HepG2 (cell line): ENCODE measurements around the gene NEIL1. TPM values are rescaled to one million over a fixed set of nuclear protein-coding genes. Genes with fewer than 3 reads are reported as not detected.
"Not testable (repeated sequence)": the region's sequence is repeated elsewhere in the genome, so short reads cannot be mapped to it uniquely, and the experiment has no call there.

Experiments used
- ATAC-seq: fragments of 200-7000 bp; cut with Tn5 transposase; 3 replicates; pipeline ENCODE4 v1.9.1; 2020; ENCODE audit warnings: mild to moderate bottlenecking, moderate library complexity
- BruUV-seq: library from RNA; stranded (reverse); fragments of 400-500 nt; replicated peaks from 2 replicates; lab custom pipeline; 2021; lab: Mats Ljungman, UMichigan
- CTCF ChIA-PET: fragments of 300-600 bp; formaldehyde crosslinking; extraction: SDS; loops from one replicate; lab custom pipeline; 2021; ENCODE audit warnings: low total read pairs, inconsistent platforms, low intra/inter-chr PET ratio; lab: Yijun Ruan, JAX
- POLR2A ChIA-PET: fragments of 350-600 bp; sonication (Branson Sonifier 250); formaldehyde crosslinking; loops from one replicate; lab custom pipeline; 2020; ENCODE audit warnings: antibody characterized with exemption, inconsistent platforms; lab: Yijun Ruan, JAX
- DNase-seq: peaks from one replicate; pipeline ENCODE4 v3.0.0-alpha.2; 2015; ENCODE audit warnings: low spot score
- FAIRE-seq: peaks from 3 replicates; lab custom pipeline; 2011; peaks lifted over from hg19 to GRCh38; lab: Jason Lieb, UNC
- H2AFZ ChIP-seq: one replicate; pipeline ENCODE4 v1.6.1; 2011; ENCODE audit warnings: low read length, inconsistent platforms
- H3K27ac ChIP-seq: fragments of 300-600 bp; 3 replicates; pipeline ENCODE4 v1.8.0; 2011; ENCODE audit warnings: mixed run types, mild to moderate bottlenecking, mixed read lengths, low read length, inconsistent platforms; ENCODE audit not compliant: insufficient read depth; ENCODE audit errors: extremely low read length
- H3K27me3 ChIP-seq, 2 experiments: fragments of 200-600 bp in 1 of 2; 2 replicates in 1 of 2; 3 replicates in 1 of 2; pipeline versions ENCODE4 v1.6.0 to v1.8.0; 2011; ENCODE audit warnings: low read length in 2 of 2, mild to moderate bottlenecking in 2 of 2, moderate library complexity in 2 of 2, inconsistent platforms in 1 of 2; ENCODE audit not compliant: insufficient read depth in 2 of 2, control insufficient read depth in 1 of 2
- H3K36me3 ChIP-seq, 2 experiments: fragments of 200-600 bp in 1 of 2; replicated peaks in 1 of 2; 2 replicates in 1 of 2; 3 replicates in 1 of 2; pipeline versions ENCODE4 v1.5.1 to v1.8.0; 2011; ENCODE audit warnings: low read length in 2 of 2, inconsistent platforms in 1 of 2; ENCODE audit not compliant: insufficient read depth in 2 of 2, control insufficient read depth in 1 of 2
- H3K4me1 ChIP-seq: 2 replicates; pipeline ENCODE4 v1.5.1; 2012; ENCODE audit warnings: low read length, inconsistent platforms; ENCODE audit not compliant: insufficient read depth
- H3K4me2 ChIP-seq: 2 replicates; pipeline ENCODE4 v1.6.0; 2011; ENCODE audit warnings: low read depth, low read length, inconsistent platforms
- H3K4me3 ChIP-seq, 3 experiments: fragments of 200-600 bp in 1 of 3; sonication (generic), shearing (Covaris generic) in 1 of 3; replicated peaks in 1 of 3; 2 replicates each; pipeline ENCODE4 v1.5.1; 2011 to 2016; ENCODE audit warnings: low read length in 3 of 3, inconsistent platforms in 2 of 3, low read depth in 2 of 3, mild to moderate bottlenecking in 2 of 3, control low read depth in 1 of 3, mixed read lengths in 1 of 3; ENCODE audit not compliant: insufficient read depth in 1 of 3
- H3K79me2 ChIP-seq: one replicate; pipeline ENCODE4 v1.6.1; 2011; ENCODE audit warnings: low read length, inconsistent platforms; ENCODE audit not compliant: insufficient read depth
- H3K9ac ChIP-seq: 2 replicates; pipeline ENCODE4 v1.6.0; 2011; ENCODE audit warnings: mild to moderate bottlenecking, low read depth, low read length, inconsistent platforms; ENCODE audit not compliant: insufficient read depth
- H3K9me3 ChIP-seq: 2 replicates; pipeline ENCODE4 v1.5.1; 2012; ENCODE audit warnings: mild to moderate bottlenecking, low read length
- H4K20me1 ChIP-seq: 2 replicates; pipeline ENCODE4 v1.6.0; 2011; ENCODE audit warnings: inconsistent platforms, mild to moderate bottlenecking, low read length, moderate library complexity; ENCODE audit not compliant: insufficient read depth
- MIER3 ChIP-seq: IDR thresholded peaks from 2 replicates; pipeline ENCODE4 v1.6.1; 2016; ENCODE audit warnings: missing compliant biosample characterization, borderline replicate concordance
- RORA ChIP-seq: sonication (generic); formaldehyde crosslinking; IDR thresholded peaks from 2 replicates; pipeline ENCODE4 v1.5.0; 2020; ENCODE audit warnings: mild to moderate bottlenecking, missing genetic modification reagents, moderate library complexity
- ZC3H4 ChIP-seq: sonication (generic); formaldehyde crosslinking; IDR thresholded peaks from 2 replicates; pipeline ENCODE4 v1.4.0; 2020; ENCODE audit warnings: missing genetic modification reagents, borderline replicate concordance
- ZNF619 ChIP-seq: sonication (generic); formaldehyde crosslinking; IDR thresholded peaks from 2 replicates; pipeline ENCODE4 v1.4.0; 2020; ENCODE audit warnings: mild to moderate bottlenecking, missing genetic modification reagents
- ZNF652 ChIP-seq: IDR thresholded peaks from 2 replicates; pipeline ENCODE4 v1.6.1; 2016; ENCODE audit warnings: low read depth, borderline replicate concordance
- whole genome bisulfite sequencing: methylation state at CpG from one replicate; pipeline ENCODE4 v1.1.6; 2017; ENCODE audit warnings: low lambda C conversion rate; 5-methylcytosine and 5-hydroxymethylcytosine counted together
- in situ Hi-C: cut with HindIII; loops from 2 replicates; pipeline ENCODE4 v1.10.0; 2017; ENCODE audit warnings: low pct_unique_long_range_greater_than_20kb; ENCODE audit not compliant: extremely low pct_ligation_motif_present
- intact Hi-C: fragments of 100-400 bp; cut with micrococcal nuclease; formaldehyde crosslinking; loops from one replicate; pipeline ENCODE4 v1.10.0; 2022; ENCODE audit not compliant: unreplicated experiment
- polyA plus RNA-seq, 8 experiments: library from polyadenylated mRNA; depleted of rRNA in 3 of 8; stranded (reverse) in 7 of 8; unstranded in 1 of 8; fragments of >200 nt; fragmentation: Illumina TruSeq in 4 of 8; extraction: Trizol in 4 of 8; gene quantifications; 2 replicates each; pipeline versions ENCODE4 v1.2.1 to v1.2.3, GENCODE V29; 2011 to 2016; ENCODE audit warnings: low read depth in 4 of 8, missing spikeins in 1 of 8, mixed read lengths in 1 of 8; ENCODE audit not compliant: insufficient read depth in 1 of 8
- total RNA-seq, 5 experiments: library from RNA; depleted of rRNA; stranded (reverse); fragments of >200 nt; fragmentation: Illumina TruSeq; extraction: Trizol; gene quantifications; 2 replicates each; pipeline ENCODE4 v1.2.3, GENCODE V29; 2016; ENCODE audit warnings: low read depth in 1 of 5
- TF ChIP-seq, protein P1 (sequence below): sonication (generic); formaldehyde crosslinking; IDR thresholded peaks from 2 replicates; pipeline ENCODE4 v1.4.0; 2020; ENCODE audit warnings: missing genetic modification reagents, mild to moderate bottlenecking, borderline replicate concordance
- TF ChIP-seq, protein P2 (sequence below): sonication (generic); formaldehyde crosslinking; IDR thresholded peaks from 2 replicates; pipeline ENCODE4 v1.4.0; 2020; ENCODE audit warnings: missing genetic modification reagents, mild to moderate bottlenecking, borderline replicate concordance
- TF ChIP-seq, protein P3 (sequence below): sonication (generic); formaldehyde crosslinking; IDR thresholded peaks from 2 replicates; pipeline ENCODE4 v1.5.0; 2020; ENCODE audit warnings: missing genetic modification reagents

Gene NEIL1
- total and polyA plus RNA-seq, 2 of the 13 experiments (the other 11 are each of a cell fraction or from before 2014, with no cell fraction given): 10.4 to 15.5 TPM

DNA sequence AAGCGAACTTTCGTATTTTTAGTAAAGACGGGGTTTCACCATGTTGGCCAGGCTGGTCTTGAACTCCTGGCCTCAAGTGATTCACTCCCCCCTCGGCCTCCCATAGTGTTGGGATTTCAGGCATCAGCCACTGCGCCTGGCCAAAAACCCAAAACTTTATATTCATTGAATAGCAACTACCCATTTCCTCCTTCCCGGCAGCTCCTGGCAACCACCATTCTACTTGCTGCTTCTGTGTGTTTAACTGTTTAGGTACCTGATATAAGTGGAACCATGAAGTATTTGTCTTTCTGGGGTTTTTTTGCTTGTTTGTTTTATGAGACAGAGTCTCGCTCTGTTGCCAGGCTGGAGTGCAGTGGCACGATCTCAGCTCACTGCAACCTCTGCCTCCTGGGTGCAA, 2.9 kb upstream of the NEIL1 start:
- H3K4me1 ChIP-seq: peaks cover 11% of the 10 kb centered on the region
- H3K36me3 ChIP-seq, H3K27ac ChIP-seq: not testable (repeated sequence)
- POLR2A ChIA-PET: interaction anchor here (0.8 kb wide), 1 partner anchor 9 kb away, joined by 3 read pairs; no protein-coding TSS in a partner anchor
- peak; percentile 79 for TF ChIP-seq ZNF652 (CRISPR knock-in tag)
- TF ChIP-seq, all 625 proteins: peak for 1; not testable (repeated sequence) for 624
- H3K4me3 ChIP-seq, H3K9me3 ChIP-seq, CTCF ChIA-PET, H3K79me2 ChIP-seq, H3K9ac ChIP-seq, H3K4me2 ChIP-seq, FAIRE-seq, H3K27me3 ChIP-seq, intact Hi-C loops, H2AFZ ChIP-seq, BruUV-seq, DNase-seq, in situ Hi-C loops, H4K20me1 ChIP-seq, ATAC-seq: not testable (repeated sequence)
- WGBS: 63% methylated on average over 8 of the region's 8 CpGs

DNA sequence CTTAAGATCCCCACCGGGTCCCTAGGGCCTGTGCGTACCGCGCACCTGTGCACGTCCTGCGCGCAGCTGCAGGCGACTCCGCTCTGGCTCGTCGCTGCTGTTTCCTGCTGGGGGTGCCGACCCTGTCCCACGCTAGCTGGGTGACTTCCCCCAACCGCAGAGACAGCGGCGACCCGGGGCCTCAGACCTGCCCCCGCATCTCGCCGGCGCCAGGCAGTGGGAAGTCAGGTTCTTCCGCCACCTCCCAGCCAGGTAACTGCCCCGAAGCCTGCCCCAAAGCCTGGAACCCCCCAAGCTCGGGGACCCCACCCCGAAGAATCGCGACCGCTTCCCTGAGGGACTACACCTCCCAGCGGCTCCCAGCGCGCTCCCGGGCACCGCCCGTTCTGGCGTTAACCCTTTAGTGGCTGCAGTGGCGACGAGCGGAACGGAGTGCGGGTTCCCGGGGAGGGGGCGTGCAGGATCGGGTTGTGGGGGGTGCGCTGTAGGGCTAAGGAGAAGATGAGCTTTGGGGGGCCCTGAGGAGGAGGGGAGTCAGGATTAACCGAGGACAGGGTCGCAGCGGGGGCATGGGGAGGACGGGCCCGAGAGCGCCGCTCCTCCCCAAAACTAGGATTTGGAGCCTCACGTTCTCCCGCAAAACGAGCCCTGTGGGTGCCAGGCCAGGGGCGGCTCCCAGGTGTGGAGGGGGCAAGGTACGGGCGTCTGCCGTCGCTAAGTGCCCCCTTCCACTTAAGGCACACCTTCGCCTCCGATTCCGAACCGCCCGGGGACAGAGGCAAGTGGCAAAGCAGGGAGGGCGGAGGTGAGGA, 589 bp downstream of the NEIL1 start:
- Histone ChIP-seq H4K20me1 (no peaks in the 10 kb centered on the region), H3K9ac (peak overlapping the region; percentile 81), H3K79me2 (no peaks in the 10 kb centered on the region), H3K36me3 (no peaks in the 10 kb centered on the region), H3K4me2 (peak overlapping the region; percentile 94), H3K9me3 (no peaks in the 10 kb centered on the region), H3K4me3 (peak overlapping the region; percentile 70 to 96 (median 94)), H2AFZ (peak overlapping the region; percentile 80), H3K4me1 (peaks cover 12% of the 10 kb centered on the region), H3K27me3 (no peaks in the 10 kb centered on the region), H3K27ac (peak overlapping the region; percentile 47)
- FAIRE-seq (no peak), DNase-seq (no peak), ATAC-seq (peak; percentile 75)
- ChIA-PET CTCF (no interaction called here), POLR2A (interaction anchor here (1.1 to 2.4 kb wide), 5 partner anchors 12 to 104 kb away, joined by 3 to 42 read pairs (median 3); partner anchors contain the start of genes COMMD4, MAN2C1 and SIN3A)
- in situ Hi-C loops: no loop called here
- BruUV-seq: TSS peak; percentile 29
- under 1% methylated on average over 20 of the region's 65 CpGs for WGBS
- intact Hi-C loops: loop anchor here (1.0 kb wide), 1 partner anchor 20 kb away; no protein-coding TSS in a partner anchor
- TF ChIP-seq, protein P1, sequence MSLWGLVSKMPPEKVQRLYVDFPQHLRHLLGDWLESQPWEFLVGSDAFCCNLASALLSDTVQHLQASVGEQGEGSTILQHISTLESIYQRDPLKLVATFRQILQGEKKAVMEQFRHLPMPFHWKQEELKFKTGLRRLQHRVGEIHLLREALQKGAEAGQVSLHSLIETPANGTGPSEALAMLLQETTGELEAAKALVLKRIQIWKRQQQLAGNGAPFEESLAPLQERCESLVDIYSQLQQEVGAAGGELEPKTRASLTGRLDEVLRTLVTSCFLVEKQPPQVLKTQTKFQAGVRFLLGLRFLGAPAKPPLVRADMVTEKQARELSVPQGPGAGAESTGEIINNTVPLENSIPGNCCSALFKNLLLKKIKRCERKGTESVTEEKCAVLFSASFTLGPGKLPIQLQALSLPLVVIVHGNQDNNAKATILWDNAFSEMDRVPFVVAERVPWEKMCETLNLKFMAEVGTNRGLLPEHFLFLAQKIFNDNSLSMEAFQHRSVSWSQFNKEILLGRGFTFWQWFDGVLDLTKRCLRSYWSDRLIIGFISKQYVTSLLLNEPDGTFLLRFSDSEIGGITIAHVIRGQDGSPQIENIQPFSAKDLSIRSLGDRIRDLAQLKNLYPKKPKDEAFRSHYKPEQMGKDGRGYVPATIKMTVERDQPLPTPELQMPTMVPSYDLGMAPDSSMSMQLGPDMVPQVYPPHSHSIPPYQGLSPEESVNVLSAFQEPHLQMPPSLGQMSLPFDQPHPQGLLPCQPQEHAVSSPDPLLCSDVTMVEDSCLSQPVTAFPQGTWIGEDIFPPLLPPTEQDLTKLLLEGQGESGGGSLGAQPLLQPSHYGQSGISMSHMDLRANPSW (CRISPR knock-in tag): no peak
- TF ChIP-seq, protein P2, sequence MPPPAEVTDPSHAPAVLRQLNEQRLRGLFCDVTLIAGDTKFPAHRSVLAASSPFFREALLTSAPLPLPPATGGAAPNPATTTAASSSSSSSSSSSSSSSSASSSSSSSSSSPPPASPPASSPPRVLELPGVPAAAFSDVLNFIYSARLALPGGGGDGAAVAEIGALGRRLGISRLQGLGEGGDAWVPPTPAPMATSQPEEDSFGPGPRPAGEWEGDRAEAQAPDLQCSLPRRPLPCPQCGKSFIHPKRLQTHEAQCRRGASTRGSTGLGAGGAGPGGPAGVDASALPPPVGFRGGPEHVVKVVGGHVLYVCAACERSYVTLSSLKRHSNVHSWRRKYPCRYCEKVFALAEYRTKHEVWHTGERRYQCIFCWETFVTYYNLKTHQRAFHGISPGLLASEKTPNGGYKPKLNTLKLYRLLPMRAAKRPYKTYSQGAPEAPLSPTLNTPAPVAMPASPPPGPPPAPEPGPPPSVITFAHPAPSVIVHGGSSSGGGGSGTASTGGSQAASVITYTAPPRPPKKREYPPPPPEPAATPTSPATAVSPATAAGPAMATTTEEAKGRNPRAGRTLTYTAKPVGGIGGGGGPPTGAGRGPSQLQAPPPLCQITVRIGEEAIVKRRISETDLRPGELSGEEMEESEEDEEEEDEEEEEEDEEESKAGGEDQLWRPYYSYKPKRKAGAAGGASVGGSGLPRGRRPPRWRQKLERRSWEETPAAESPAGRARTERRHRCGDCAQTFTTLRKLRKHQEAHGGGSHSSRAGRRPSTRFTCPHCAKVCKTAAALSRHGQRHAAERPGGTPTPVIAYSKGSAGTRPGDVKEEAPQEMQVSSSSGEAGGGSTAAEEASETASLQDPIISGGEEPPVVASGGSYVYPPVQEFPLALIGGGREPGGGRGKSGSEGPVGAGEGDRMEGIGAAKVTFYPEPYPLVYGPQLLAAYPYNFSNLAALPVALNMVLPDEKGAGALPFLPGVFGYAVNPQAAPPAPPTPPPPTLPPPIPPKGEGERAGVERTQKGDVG: peak; percentile 68; the same call in 1 of the 2 replicates
- no peak; the same call in 1 of the 2 replicates for TF ChIP-seq ZNF619 (CRISPR knock-in tag)
- TF ChIP-seq, protein P3, sequence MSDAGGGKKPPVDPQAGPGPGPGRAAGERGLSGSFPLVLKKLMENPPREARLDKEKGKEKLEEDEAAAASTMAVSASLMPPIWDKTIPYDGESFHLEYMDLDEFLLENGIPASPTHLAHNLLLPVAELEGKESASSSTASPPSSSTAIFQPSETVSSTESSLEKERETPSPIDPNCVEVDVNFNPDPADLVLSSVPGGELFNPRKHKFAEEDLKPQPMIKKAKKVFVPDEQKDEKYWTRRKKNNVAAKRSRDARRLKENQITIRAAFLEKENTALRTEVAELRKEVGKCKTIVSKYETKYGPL: no peak
- TF ChIP-seq MIER3 (CRISPR knock-in tag): no peak
- TF ChIP-seq RORA (CRISPR knock-in tag): no peak
- no peak for TF ChIP-seq ZC3H4 (CRISPR knock-in tag)
